Forelimb muscle (tissue), 1 donor: Measurements from ENCODE around the gene ZNF326. TPM values are rescaled to one million over a fixed set of nuclear protein-coding genes. Genes with fewer than 3 reads are reported as not detected.
"Not testable (repeated sequence)": the region's sequence is repeated elsewhere in the genome, so short reads cannot be mapped to it uniquely, and the experiment has no call there.

ENCODE experiments used
- DNase-seq: peaks from one replicate; pipeline ENCODE4 v3.0.0-alpha.2; 2013; ENCODE audit warnings: low read depth
- polyA plus RNA-seq: library from polyadenylated mRNA; unstranded; fragments of 120-200 nt; gene quantifications from one replicate; pipeline ENCODE4 v1.2.1, GENCODE V29; 2013; ENCODE audit not compliant: insufficient read length

The ZNF326 gene
- polyA plus RNA-seq, 1 donor = 23.0 TPM

GRCh38 chr1:89965193-89965768 lies 29.6 kb upstream of the ZNF326 start:
- DNase-seq = no peak

- DNase-seq = no peak
Measured at GRCh38 chr1:89966656-89967055, 28.3 kb upstream of the ZNF326 start.

GRCh38 chr1:89971600-89971999 lies 23.3 kb upstream of the ZNF326 start:
- no peak for DNase-seq

GRCh38 chr1:89972024-89972423 lies 22.9 kb upstream of the ZNF326 start:
- no peak for DNase-seq

- no peak for DNase-seq
Measured at GRCh38 chr1:89973471-89974127, 21.3 kb upstream of the ZNF326 start.

GRCh38 chr1:89974256-89974655 lies 20.7 kb upstream of the ZNF326 start:
- DNase-seq = no peak

GRCh38 chr1:89974696-89975470 lies 20.0 kb upstream of the ZNF326 start:
- no peak for DNase-seq

GRCh38 chr1:89975540-89976125 lies 19.3 kb upstream of the ZNF326 start:
- no peak for DNase-seq

- DNase-seq = no peak
Measured at GRCh38 chr1:89978755-89979154, 16.2 kb upstream of the ZNF326 start.

- no peak for DNase-seq
Measured at GRCh38 chr1:89980605-89981004, 14.3 kb upstream of the ZNF326 start.

GRCh38 chr1:89982846-89983245 lies 12.1 kb upstream of the ZNF326 start:
- DNase-seq = not testable (repeated sequence)

- DNase-seq = not testable (repeated sequence)
Measured at GRCh38 chr1:89984564-89985116, 10.3 kb upstream of the ZNF326 start.

- DNase-seq = no peak
Measured at GRCh38 chr1:89986020-89986419, 8.9 kb upstream of the ZNF326 start.

GRCh38 chr1:89987159-89987819 lies 7.6 kb upstream of the ZNF326 start:
- DNase-seq = peak; percentile 70

GRCh38 chr1:89989099-89989498 lies 5.8 kb upstream of the ZNF326 start:
- no peak for DNase-seq

- no peak for DNase-seq
Measured at GRCh38 chr1:89989799-89990198, 5.1 kb upstream of the ZNF326 start.

- DNase-seq = no peak
Measured at GRCh38 chr1:89990976-89991831, 3.7 kb upstream of the ZNF326 start.

- DNase-seq = no peak
Measured at GRCh38 chr1:89993541-89993940, 1.4 kb upstream of the ZNF326 start.

GRCh38 chr1:89994231-89994804 lies 592 bp upstream of the ZNF326 start:
- no peak for DNase-seq
